Liver (tissue), 9 donors: Measurements from ENCODE around the gene TGM4. TPM values are rescaled to one million over a fixed set of nuclear protein-coding genes. Genes with fewer than 3 reads are reported as not detected.

Experiments
- DNase-seq: peaks from one replicate; pipeline ENCODE4 v3.0.0-alpha.2; 2017; ENCODE audit warnings: low spot score
- H3K27ac ChIP-seq, 2 donors: one replicate each; pipeline ENCODE4 v1.7.0; 2013; ENCODE audit warnings: inconsistent platforms in 2 of 2, low read length in 2 of 2, control low read depth in 1 of 2, low read depth in 1 of 2, mild to moderate bottlenecking in 1 of 2
- H3K27me3 ChIP-seq, 4 donors: one replicate each; pipeline versions ENCODE4 v1.6.1 to v1.7.0; 2013; ENCODE audit warnings: low read length in 3 of 4, inconsistent platforms in 1 of 4, mild to moderate bottlenecking in 1 of 4, moderate library complexity in 1 of 4; ENCODE audit not compliant: control insufficient read depth in 4 of 4, insufficient read depth in 4 of 4
- H3K36me3 ChIP-seq, 4 donors: one replicate each; pipeline versions ENCODE4 v1.6.1 to v1.7.0; 2013; ENCODE audit warnings: low read length in 3 of 4, mild to moderate bottlenecking in 3 of 4, low read depth in 1 of 4, moderate library complexity in 1 of 4; ENCODE audit not compliant: control insufficient read depth in 4 of 4, insufficient read depth in 3 of 4
- H3K4me1 ChIP-seq, 4 donors: one replicate each; pipeline versions ENCODE4 v1.6.1 to v1.7.0; 2013; ENCODE audit warnings: low read length in 3 of 4, mild to moderate bottlenecking in 3 of 4, moderate library complexity in 1 of 4; ENCODE audit not compliant: control insufficient read depth in 4 of 4, insufficient read depth in 4 of 4
- H3K4me3 ChIP-seq, 3 donors: one replicate each; pipeline versions ENCODE4 v1.6.1 to v1.7.0; 2013; ENCODE audit warnings: low read length in 3 of 3, control low read depth in 1 of 3, low read depth in 1 of 3, mild to moderate bottlenecking in 1 of 3
- H3K9ac ChIP-seq, 2 donors: one replicate each; pipeline ENCODE4 v1.7.0; 2013; ENCODE audit warnings: low read length in 2 of 2, mild to moderate bottlenecking in 2 of 2, moderate library complexity in 2 of 2, control low read depth in 1 of 2, low read depth in 1 of 2
- H3K9me3 ChIP-seq, 4 donors: one replicate each; pipeline versions ENCODE4 v1.6.1 to v1.7.0; 2013; ENCODE audit warnings: low read length in 3 of 4; ENCODE audit not compliant: control insufficient read depth in 4 of 4
- FOXA1 ChIP-seq: IDR thresholded peaks from 2 replicates; pipeline ENCODE4 v1.6.1; 2016; ENCODE audit warnings: antibody characterized with exemption
- FOXA2 ChIP-seq: IDR thresholded peaks from 2 replicates; pipeline ENCODE4 v1.6.1; 2016; ENCODE audit warnings: antibody characterized with exemption
- GABPA ChIP-seq, 2 donors: IDR thresholded peaks in 1 of 2; conservative IDR thresholded peaks in 1 of 2; 2 replicates each; pipeline ENCODE4 v1.6.1; 2016; ENCODE audit warnings: antibody characterized with exemption in 2 of 2, mild to moderate bottlenecking in 1 of 2, moderate library complexity in 1 of 2
- HNF4G ChIP-seq: IDR thresholded peaks from 2 replicates; pipeline ENCODE4 v1.6.1; 2016; ENCODE audit warnings: antibody characterized with exemption
- RAD21 ChIP-seq, 2 donors: IDR thresholded peaks; 2 replicates each; pipeline ENCODE4 v1.6.1; 2016; ENCODE audit warnings: antibody characterized with exemption in 2 of 2, mild to moderate bottlenecking in 2 of 2
- RXRA ChIP-seq, 2 donors: IDR thresholded peaks; 2 replicates each; pipeline ENCODE4 v1.6.1; 2017 to 2018; ENCODE audit warnings: antibody characterized with exemption in 2 of 2, mild to moderate bottlenecking in 1 of 2
- SP1 ChIP-seq: IDR thresholded peaks from 2 replicates; pipeline ENCODE4 v1.6.1; 2018; ENCODE audit warnings: antibody characterized with exemption, mild to moderate bottlenecking
- TAF1 ChIP-seq: conservative IDR thresholded peaks from 2 replicates; pipeline ENCODE4 v1.6.1; 2016; ENCODE audit warnings: antibody characterized with exemption, mild to moderate bottlenecking
- YY1 ChIP-seq: IDR thresholded peaks from 2 replicates; pipeline ENCODE4 v1.6.1; 2016; ENCODE audit warnings: antibody characterized with exemption, mild to moderate bottlenecking
- WGBS: extraction: QIAGEN DNeasy Blood & Tissue Kit; methylation state at CpG from one replicate; pipeline ENCODE4 v1.1.7; 2013; 5-methylcytosine and 5-hydroxymethylcytosine counted together
- polyA plus RNA-seq, 2 donors: library from polyadenylated mRNA; stranded (reverse) in 1 of 2; unstranded in 1 of 2; fragments of 200-250 nt in 1 of 2; fragments of >200 nt in 1 of 2; fragmentation: Nextera tagmentation in 1 of 2; extraction: Ambion mirVana in 1 of 2; gene quantifications; one replicate each; pipeline versions ENCODE4 v1.2.1 to v1.2.3, GENCODE V29; 2013 to 2015
- total RNA-seq, 2 donors: library from RNA; depleted of rRNA; stranded (reverse); fragments of >200 nt; gene quantifications; one replicate each; pipeline ENCODE4 v1.2.3, GENCODE V29; 2014
- TF ChIP-seq, protein P1 (sequence below): IDR thresholded peaks from 2 replicates; pipeline ENCODE4 v1.6.1; 2016; ENCODE audit warnings: antibody characterized with exemption
- TF ChIP-seq, protein P2 (sequence below): IDR thresholded peaks from 2 replicates; pipeline ENCODE4 v1.6.1; 2016; ENCODE audit warnings: antibody characterized with exemption
- TF ChIP-seq, protein P3 (sequence below): IDR thresholded peaks from 2 replicates; pipeline ENCODE4 v1.6.1; 2016; ENCODE audit warnings: antibody characterized with exemption
- TF ChIP-seq, protein P4 (sequence below): fragments of 150-350 bp; IDR thresholded peaks from 2 replicates; pipeline ENCODE4 v1.5.1; 2017; ENCODE audit warnings: improper control_type of control experiment, low read depth, low read length; ENCODE audit not compliant: missing input control
- donor health status: healthy.
- donor health status: healthy.
- donor health status: healthy.
- donor health status: healthy.
- donor health status: healthy.

Gene TGM4
- total and polyA plus RNA-seq, 4 donors = not detected

DNA sequence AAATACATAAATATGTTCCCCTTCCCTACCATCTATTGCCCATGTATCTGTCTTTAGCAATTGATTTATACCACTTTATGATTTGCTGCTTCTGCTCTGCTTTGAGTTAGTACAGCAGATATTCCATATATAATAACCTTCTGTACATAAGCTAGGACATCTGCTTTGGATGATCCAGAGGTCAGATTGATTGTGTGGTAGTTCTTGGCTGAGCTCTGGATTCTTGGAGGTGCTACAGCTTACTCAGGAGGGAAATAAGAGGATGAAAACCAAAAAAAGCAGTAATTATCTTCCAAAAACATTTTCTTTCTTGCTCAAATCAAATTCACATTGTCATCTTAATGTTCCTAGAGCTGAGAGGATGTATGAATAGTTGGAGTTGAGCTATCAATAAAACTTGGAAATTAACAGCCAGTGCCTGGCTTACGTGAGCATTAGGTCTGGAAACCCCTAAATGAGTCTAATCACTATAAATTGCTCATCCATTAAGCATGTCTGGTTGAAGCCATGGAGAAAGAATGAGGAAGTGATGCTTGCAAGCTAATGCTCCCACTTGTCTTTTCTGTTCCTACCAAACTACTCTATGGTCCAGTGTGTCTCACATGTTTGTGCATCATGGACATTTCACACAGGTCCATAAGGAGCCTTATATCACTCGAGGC is 49.0 kb upstream of the TGM4 start:
- TF ChIP-seq RXRA (IDR thresholded peaks at IDR 0.05) = no peak
- TF ChIP-seq FOXA1 = no peak
- Histone ChIP-seq H3K4me3 (no peak overlapping the region), H3K27ac (no peak overlapping the region), H3K4me1 (no peaks in the 10 kb centered on the region), H3K27me3 (no peaks in the 10 kb centered on the region), H3K9ac (no peak overlapping the region), H3K36me3 (no peaks in the 10 kb centered on the region), H3K9me3 (no peaks in the 10 kb centered on the region)
- 91% methylated on average over 2 of the region's 2 CpGs for WGBS
- no peak for DNase-seq

DNA sequence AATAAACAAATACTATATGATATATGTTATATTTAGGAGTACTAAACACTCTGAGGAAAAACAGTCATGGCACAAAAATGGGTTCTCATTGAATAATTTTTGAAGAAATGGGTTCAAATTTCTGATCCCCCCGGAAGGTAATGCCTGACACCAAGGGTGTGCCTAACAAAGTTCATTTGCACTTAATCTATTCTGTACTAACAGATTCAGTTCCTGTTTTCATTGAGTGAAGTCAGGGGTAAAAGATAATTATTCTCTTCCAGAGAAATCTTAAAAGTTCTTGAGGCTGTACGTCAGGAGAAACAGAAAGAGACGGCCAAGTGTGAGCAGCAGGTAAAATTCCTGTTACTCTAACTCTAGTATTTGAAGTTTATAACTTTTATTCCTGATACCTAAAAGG is 47.2 kb upstream of the TGM4 start:
- no peak overlapping the region for H3K27ac ChIP-seq
- H3K4me3 ChIP-seq = no peak overlapping the region
- TF ChIP-seq, protein P1, sequence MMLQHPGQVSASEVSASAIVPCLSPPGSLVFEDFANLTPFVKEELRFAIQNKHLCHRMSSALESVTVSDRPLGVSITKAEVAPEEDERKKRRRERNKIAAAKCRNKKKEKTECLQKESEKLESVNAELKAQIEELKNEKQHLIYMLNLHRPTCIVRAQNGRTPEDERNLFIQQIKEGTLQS = no peak
- TF ChIP-seq RAD21 (IDR thresholded peaks at IDR 0.05) (no peak), YY1 (no peak), SP1 (no peak), FOXA2 (no peak), TAF1 (no peak), HNF4G (no peak)
- TF ChIP-seq, protein P2, sequence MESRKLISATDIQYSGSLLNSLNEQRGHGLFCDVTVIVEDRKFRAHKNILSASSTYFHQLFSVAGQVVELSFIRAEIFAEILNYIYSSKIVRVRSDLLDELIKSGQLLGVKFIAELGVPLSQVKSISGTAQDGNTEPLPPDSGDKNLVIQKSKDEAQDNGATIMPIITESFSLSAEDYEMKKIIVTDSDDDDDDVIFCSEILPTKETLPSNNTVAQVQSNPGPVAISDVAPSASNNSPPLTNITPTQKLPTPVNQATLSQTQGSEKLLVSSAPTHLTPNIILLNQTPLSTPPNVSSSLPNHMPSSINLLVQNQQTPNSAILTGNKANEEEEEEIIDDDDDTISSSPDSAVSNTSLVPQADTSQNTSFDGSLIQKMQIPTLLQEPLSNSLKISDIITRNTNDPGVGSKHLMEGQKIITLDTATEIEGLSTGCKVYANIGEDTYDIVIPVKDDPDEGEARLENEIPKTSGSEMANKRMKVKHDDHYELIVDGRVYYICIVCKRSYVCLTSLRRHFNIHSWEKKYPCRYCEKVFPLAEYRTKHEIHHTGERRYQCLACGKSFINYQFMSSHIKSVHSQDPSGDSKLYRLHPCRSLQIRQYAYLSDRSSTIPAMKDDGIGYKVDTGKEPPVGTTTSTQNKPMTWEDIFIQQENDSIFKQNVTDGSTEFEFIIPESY = no peak
- TF ChIP-seq, protein P3, sequence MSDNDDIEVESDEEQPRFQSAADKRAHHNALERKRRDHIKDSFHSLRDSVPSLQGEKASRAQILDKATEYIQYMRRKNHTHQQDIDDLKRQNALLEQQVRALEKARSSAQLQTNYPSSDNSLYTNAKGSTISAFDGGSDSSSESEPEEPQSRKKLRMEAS = no peak
- TF ChIP-seq, protein P4, sequence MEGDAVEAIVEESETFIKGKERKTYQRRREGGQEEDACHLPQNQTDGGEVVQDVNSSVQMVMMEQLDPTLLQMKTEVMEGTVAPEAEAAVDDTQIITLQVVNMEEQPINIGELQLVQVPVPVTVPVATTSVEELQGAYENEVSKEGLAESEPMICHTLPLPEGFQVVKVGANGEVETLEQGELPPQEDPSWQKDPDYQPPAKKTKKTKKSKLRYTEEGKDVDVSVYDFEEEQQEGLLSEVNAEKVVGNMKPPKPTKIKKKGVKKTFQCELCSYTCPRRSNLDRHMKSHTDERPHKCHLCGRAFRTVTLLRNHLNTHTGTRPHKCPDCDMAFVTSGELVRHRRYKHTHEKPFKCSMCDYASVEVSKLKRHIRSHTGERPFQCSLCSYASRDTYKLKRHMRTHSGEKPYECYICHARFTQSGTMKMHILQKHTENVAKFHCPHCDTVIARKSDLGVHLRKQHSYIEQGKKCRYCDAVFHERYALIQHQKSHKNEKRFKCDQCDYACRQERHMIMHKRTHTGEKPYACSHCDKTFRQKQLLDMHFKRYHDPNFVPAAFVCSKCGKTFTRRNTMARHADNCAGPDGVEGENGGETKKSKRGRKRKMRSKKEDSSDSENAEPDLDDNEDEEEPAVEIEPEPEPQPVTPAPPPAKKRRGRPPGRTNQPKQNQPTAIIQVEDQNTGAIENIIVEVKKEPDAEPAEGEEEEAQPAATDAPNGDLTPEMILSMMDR = no peak
- 96% methylated on average over 3 of the region's 3 CpGs for WGBS
- H3K4me1 ChIP-seq = no peaks in the 10 kb centered on the region
- no peaks in the 10 kb centered on the region for H3K27me3 ChIP-seq
- H3K36me3 ChIP-seq = no peaks in the 10 kb centered on the region
- no peak overlapping the region for H3K9ac ChIP-seq
- no peak for DNase-seq
- H3K9me3 ChIP-seq = no peaks in the 10 kb centered on the region

DNA sequence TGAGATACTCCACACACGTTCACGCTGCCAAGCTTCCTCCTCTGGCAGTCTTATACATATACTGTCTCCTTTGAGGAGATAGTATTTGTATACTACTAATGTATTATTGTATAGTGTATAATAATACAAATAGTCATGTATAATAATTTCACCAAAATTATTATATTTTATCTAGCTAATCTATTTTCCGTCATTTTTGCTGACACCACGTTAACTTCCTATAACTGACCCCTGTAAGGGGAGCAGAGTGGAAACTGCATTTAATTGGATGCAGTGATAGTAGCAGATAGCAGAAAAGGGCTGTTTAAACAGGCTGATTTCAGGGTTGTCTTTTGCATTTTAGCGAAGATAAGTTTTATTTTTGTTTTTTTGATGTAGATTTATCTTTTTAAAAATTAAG is 43.2 kb upstream of the TGM4 start:
- Histone ChIP-seq H3K36me3 (no peaks in the 10 kb centered on the region), H3K9me3 (no peaks in the 10 kb centered on the region), H3K9ac (no peak overlapping the region), H3K27me3 (no peaks in the 10 kb centered on the region), H3K4me1 (no peaks in the 10 kb centered on the region), H3K27ac (no peak overlapping the region), H3K4me3 (no peak overlapping the region)
- DNase-seq = no peak
- TF ChIP-seq, protein P3 = no peak
- TF ChIP-seq, protein P2 = no peak
- TF ChIP-seq TAF1 (no peak), GABPA (IDR thresholded peaks at IDR 0.05 in 1 of 2, conservative IDR thresholded peaks at IDR 0.05 in 1 of 2) (no peak)
- WGBS = 95% methylated on average over 5 of the region's 5 CpGs
